ENCODE measurements around the gene HAND1. TPM values are rescaled to one million over a fixed set of nuclear protein-coding genes. Genes with fewer than 3 reads are reported as not detected.

The HAND1 gene
- total and polyA plus RNA-seq, 9 of the 15 experiments (the other 6 are each of a cell fraction or from before 2014, with no cell fraction given): not detected

DNA sequence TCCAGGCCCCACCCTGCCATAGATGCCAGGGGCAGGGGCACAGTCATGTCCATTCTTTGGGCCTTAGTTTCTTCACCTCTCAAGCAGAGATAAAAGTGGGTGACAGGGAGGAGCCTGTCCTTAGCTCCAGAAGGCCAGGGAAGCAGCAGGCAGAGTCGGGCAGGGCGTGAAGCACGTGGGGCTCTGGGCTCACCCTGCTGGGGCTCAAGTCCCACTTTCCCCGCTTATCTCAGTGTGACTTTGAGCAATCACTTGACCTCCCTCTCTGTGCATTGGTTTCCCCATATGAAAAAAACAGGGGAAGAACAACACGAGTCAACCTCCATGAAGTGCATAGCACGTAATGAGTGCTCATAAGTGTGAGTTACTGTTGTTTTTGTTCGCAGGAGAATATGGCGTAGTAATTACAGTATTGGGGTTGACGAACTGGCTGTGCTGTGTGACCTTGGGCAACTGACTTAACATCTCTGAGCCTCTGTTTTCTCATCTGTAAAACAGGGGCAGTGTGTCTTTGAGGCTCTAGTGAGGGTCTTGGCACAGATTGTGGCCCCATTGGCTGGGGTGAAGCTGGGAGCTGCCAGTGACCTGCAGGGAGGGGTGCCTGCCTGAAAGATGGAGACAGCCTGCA is 39.9 kb upstream of the HAND1 start (continued):
- TF ChIP-seq FOS (IDR thresholded peaks at IDR 0.05; ENCODE audit: extremely low read depth, insufficient read length) (no peak), ADNP (tag; IDR thresholded peaks at IDR 0.05) (peak; percentile 89), ZFP36 (IDR thresholded peaks at IDR 0.05; ENCODE audit: low read depth, low read length, partially characterized antibody) (peak; percentile 85), RBM25 (IDR thresholded peaks at IDR 0.05; ENCODE audit: low read depth, low read length, severe bottlenecking) (peak; percentile 93), PTBP1 (IDR thresholded peaks at IDR 0.05; ENCODE audit: low read depth, low read length) (0 out of 2 replicates have a peak, but pooled peaks have one; percentile 78)

GRCh38 chr5:154517181-154517580 is 39.2 kb upstream of the HAND1 start:
- POLR2A ChIA-PET: interaction anchor here (0.6 to 1.5 kb wide), 2 partner anchors 18 to 21 kb away, joined by 3 to 5 read pairs; no protein-coding TSS in a partner anchor
- H3K36me3 ChIP-seq (ENCODE audit: control insufficient read depth, insufficient read depth, low read length): no peaks in the 10 kb centered on the region
- H4K20me1 ChIP-seq (replicated peaks; ENCODE audit: control insufficient read depth, insufficient read depth, low read length): no peaks in the 10 kb centered on the region
- WGBS (ENCODE audit: insufficient coverage, low coverage, missing lambda C conversion rate): 12% methylated on average over 7 of the region's 7 CpGs
- intact Hi-C loops (cut with micrococcal nuclease) (no loop called here), in situ Hi-C loops (cut with MboI) (no loop called here)
- H3K9me3 ChIP-seq (replicated peaks; ENCODE audit: control insufficient read depth, insufficient read depth, low read depth, low read length): no peaks in the 10 kb centered on the region
- TF ChIP-seq CXXC5 (CRISPR knock-in tag; IDR thresholded peaks at IDR 0.05) (no peak), CBFA2T3 (IDR thresholded peaks at IDR 0.05) (0 out of 2 replicates have a peak, but pooled peaks have one; percentile 10), CBX8 (IDR thresholded peaks at IDR 0.05; ENCODE audit: borderline replicate concordance, extremely low read depth, low read depth, low read length, poor library complexity, severe bottlenecking) (no peak), NFIC (IDR thresholded peaks at IDR 0.05) (no peak)
- no peak for FAIRE-seq
- H2AFZ ChIP-seq (ENCODE audit: low read depth, low read length): no peak overlapping the region
- BruUV-seq (replicated peaks): no TSS peak
- CTCF ChIA-PET (ENCODE audit: low intra/inter-chr PET ratio): no interaction called here
- no peak for ATAC-seq
- H3K79me2 ChIP-seq (ENCODE audit: control insufficient read depth, insufficient read depth, low read length): no peaks in the 10 kb centered on the region
- H3K9me1 ChIP-seq (ENCODE audit: control insufficient read depth, insufficient read depth, low read length): no peaks in the 10 kb centered on the region
- no peak for DNase-seq (ENCODE audit: extremely low read depth in 1 of 4, low spot score in 3 of 4)
- H3K4me2 ChIP-seq (ENCODE audit: insufficient read depth, low read length): no peak overlapping the region
- H3K4me1 ChIP-seq (replicated peaks in 1 of 2; ENCODE audit: control insufficient read depth in 2 of 2, insufficient read depth in 2 of 2, low read length in 2 of 2): peaks cover 0 to 22% of the 10 kb centered on the region in 2 experiments; a peak in 4 of 5 replicates
- H3K4me3 ChIP-seq: no peak overlapping the region
- H3K9ac ChIP-seq (ENCODE audit: insufficient read depth in 1 of 2, low read depth in 2 of 2, low read length in 2 of 2): peak overlapping the region in 1 of 2 experiments; percentile 62; a peak in 1 of 4 replicates
- peaks cover 10 to 38% of the 10 kb centered on the region in 2 experiments; a peak in 4 of 5 replicates for H3K27me3 ChIP-seq (ENCODE audit: control insufficient read depth in 2 of 2, insufficient read depth in 2 of 2, low read length in 2 of 2)
- H3K27ac ChIP-seq (ENCODE audit: extremely low read depth, low read depth, low read length): no peak overlapping the region
